ENCODE results near the gene CENATAC.
"Not testable (repeated sequence)": the region's sequence is repeated elsewhere in the genome, so short reads cannot be mapped to it uniquely, and the experiment has no call there.

CENATAC gene

DNA sequence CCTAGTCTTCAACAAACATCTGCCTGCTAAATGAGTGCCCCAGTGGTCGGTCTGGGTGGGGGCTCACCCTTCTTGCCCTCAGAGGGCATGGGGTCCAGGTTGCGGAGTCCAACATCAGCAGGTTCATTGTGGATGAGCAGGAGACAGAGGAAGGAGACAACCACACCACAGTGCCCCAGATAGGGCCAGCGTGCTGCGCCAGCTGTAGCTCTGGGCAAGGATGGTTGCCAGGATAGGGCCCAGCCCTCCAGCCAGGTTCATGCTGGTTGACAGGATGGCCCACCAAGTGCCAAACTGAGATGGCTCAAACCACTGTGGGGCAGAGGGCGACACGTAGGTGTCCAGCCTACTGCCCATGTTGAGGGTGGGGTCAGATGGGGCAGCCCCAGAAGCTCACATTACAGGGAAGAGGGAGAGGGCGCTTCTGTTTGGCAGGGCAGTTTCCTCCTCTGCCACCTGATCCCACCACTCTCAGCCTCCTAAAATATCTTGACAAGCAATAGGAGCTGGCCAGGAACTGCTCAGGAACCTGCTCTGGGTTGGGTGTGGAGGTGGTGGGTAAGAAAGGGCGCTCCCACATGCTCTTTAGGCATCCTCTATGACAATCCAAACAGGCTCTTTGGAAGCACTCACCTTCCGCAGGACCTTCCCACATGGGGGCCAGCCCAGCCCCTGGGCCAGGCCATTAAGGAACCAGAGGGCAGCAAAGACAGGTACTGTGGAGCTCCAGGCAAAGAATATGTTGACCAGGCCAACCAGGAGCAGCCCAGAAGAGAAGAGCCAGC, 29.8 kb downstream of the CENATAC start:
- DNase-seq (ENCODE audit: low read depth) = no peak

DNA sequence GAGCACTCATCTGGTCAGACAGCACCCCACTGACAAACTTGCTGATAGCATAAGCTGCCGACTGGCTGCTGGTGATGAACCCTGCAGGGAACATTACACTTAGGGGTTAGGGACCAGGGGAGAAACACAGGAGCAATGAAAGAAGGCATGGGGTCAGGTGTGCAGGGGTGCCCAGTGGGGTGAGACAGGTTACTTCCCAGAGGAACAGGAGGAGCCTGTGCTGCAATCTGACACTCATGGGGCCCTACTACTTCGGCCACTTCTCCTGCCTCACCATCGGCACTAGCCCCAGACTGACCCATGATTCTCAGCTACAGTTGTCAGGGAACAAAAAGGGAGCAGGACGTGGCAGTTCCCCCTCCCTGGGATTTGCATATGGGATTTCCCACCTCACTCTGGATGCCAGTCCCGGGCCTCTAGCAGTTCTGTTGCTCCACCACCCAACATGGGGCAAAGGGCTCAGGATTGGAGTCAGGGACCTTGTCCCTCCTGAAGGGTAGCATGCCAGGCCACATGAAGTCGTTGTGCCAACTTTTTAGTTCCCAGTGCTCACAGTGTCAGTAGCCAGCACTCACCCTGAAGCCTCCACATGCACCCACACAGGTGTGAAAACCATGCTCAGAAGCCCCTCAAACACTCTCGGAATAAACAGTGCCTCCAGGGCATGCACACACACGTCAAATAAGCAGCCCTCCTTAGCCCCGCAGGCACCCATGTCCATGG, 30.6 kb downstream of the CENATAC start:
- DNase-seq (ENCODE audit: low read depth) = no peak

DNA sequence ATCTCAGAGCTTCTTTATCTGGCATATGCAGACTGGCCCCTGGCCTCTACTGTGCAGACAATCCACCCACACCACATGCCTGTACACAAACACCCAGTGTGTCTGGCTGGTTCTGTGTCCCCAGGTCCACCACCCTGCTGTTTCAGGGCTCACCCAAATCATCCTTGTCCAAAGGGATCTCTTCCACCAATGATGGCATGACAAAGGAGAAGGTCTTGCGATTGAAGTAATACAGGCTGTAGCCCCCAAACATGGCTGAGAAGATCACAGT, 31.1 kb downstream of the CENATAC start:
- DNase-seq (ENCODE audit: low read depth) = no peak

DNA sequence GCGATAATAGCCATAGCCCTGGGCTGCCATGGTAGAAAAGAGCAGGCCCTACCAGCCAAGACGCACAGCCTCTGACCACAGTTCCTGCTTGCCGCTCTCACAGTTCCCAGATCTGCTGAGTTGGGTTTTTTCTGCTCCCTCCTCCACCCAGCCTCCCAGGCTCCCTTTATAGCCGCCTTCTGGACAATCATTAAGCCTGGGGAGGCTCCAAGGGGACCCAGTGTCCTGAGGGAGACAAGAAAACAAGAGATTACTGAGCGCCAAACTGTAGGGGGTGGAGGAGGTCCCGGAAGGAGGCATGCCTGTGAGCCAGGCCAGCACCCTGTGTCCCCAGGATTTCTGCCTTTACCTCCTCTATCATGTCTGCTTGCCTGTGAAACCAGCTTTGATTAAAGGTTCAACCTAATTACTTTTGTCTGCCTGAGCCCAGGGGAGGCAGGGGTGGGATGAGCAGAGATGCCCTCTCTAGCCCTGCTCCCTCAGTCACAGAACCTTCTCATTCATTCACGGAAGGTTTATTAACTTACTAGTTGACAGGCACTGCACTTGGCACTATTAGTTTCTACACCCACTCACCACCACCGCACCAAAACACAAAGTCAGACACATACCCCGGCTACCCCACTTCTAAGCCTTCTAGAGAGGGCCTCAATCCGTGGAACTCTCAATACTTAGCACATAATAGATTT, 31.5 kb downstream of the CENATAC start:
- no peak for DNase-seq (ENCODE audit: low read depth)

DNA sequence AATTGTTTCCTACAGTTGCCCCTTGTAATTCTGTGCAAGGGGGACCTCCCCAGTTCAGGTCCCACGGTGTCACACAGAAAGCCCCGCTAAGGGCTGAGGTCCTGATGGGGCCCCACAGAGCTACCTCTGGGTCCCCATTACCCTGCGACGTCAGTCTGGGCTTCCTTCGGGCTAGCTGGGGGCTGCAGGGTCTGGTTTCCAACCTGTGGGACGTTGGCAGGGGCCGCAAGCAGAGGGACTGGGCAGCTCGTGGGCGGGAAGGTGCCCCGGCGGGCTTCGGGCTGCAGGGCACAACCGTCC, 32.0 kb downstream of the CENATAC start:
- DNase-seq (ENCODE audit: low read depth) = no peak

DNA sequence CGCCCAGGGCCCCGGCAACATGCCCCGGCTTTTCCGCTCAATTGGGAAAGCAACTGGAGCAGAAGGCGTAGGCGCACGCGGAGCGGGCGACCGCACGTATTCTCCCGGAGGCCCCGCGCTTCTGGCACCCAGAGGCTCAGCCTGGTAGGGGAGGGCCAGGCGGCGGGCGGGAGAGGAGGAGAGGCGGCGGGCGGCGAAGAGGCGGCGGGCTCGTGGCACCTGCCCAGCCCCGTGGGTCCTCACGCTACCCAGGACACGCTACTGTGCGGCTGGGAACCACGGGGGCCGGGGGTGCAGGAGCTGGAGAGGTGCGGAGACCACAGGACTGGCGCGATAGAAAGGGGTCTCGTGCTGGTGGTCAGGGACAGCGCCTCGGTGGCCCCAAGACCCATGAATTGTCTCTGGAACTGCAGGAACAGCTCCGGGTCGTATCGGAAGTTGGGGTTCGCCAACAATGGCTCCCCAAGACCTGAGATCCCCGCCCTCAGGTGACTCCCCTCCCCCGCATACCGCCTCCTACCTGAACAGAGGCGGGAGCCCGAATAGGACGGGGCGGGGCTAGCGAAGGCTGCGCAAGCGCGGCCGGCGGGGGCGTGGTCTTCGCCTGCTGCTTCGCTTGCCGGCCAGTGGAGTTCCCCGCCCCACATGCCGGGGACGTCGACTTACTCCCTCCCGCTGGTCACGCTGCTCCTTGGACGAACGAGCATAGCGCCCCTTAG, 32.5 kb downstream of the CENATAC start, which contains the start of gene SLC37A4:
Gene SLC37A4, minus strand, starts transcription at position 549 of the 719 bp plus-strand sequence.
- DNase-seq (ENCODE audit: low read depth) = peak; percentile 96

DNA sequence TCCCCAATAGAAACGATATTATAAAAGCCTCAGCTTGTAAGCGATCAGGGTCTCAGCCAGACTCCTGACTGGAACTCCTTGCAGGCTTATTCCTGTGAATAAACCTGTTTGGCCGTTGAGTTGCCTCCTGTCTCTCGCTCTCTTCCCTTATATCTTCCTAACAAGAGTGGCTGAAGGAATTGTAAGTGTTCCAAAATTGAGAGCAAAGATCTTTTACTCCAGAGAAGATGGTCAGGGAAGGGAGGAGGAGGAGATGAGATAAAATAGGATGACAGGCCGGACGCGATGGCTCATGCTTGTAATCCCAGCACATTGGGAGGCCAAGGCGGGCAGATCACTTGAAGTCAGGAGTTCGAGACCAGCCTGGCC, 34.0 kb downstream of the CENATAC start:
- DNase-seq (ENCODE audit: low read depth) = no peak

DNA sequence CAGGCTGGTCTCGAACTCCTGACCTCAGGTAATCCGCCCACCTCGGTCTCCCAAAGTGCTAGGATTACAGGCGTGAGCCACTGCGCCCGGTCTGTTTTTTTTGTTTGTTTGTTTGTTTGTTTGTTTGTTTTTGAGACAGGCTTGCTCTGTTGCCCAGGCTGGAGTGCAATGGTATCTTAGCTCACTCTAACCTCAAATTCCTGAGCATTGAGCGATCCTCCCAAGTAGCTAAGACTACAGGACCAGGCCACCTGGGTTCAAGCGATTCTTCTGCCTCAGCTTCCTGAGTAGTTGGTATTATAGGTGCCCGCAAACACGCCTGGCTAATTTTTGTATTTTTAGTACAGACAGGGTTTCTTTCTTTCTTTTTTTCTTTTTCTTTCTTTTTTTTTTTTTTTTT, 35.5 kb downstream of the CENATAC start:
- not testable (repeated sequence) for DNase-seq (ENCODE audit: low read depth)

DNA sequence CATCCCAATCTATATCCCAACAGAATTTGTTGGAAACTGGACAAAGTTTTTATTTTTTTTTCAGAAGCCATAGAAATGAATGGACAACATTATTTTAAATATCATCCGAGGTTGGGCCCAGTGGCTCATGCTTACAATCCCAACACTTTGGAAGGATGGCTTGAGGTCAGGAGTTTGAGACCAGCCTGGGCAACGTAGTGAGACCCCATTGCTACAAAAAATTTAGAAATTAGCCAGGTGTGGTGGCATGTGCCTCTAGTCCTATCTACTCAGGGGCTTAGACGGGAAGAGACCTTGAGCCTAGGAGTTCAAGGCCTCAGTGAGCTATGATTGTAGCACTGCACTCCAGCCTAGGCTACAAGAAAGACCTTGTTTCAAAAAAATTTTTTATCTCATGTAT, 36.9 kb downstream of the CENATAC start:
- no peak for DNase-seq (ENCODE audit: low read depth)

DNA sequence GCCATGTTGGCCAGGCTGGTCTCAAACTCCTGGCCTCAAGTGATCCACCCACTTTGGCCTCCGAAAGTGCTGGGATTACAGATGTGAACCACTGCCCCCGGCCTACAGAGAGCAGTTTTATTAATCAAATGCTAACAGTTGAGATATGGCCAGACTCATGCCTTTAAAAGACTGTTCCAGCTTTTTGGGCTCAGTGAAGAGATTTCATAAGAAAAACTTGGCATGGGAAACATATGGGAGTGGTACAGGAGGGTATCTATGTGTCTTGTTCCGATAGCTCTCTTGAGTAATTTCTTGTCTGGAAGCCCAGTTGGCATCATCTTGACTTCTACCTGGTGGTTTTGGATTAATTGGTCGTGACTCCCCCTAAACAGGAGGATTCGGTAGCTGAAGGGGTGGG, 40.9 kb downstream of the CENATAC start:
- no peak for DNase-seq (ENCODE audit: low read depth)

DNA sequence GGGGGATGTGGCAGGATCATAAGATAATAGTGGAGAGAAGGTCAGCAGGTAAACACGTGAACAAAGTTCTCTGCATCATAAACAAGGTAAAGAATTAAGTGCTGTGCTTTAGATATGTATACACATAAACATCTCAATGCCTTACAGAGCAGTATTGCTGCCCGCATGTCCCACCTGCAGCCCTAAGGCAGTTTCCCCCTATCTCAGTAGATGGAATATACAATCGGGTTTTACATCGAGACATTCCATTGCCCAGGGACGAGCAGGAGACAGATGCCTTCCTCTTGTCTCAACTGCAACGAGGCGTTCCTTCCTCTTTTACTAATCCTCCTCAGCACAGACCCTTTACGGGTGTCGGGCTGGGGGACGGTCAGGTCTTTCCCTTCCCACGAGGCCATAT, 41.5 kb downstream of the CENATAC start:
- DNase-seq (ENCODE audit: low read depth) = not testable (repeated sequence)

DNA sequence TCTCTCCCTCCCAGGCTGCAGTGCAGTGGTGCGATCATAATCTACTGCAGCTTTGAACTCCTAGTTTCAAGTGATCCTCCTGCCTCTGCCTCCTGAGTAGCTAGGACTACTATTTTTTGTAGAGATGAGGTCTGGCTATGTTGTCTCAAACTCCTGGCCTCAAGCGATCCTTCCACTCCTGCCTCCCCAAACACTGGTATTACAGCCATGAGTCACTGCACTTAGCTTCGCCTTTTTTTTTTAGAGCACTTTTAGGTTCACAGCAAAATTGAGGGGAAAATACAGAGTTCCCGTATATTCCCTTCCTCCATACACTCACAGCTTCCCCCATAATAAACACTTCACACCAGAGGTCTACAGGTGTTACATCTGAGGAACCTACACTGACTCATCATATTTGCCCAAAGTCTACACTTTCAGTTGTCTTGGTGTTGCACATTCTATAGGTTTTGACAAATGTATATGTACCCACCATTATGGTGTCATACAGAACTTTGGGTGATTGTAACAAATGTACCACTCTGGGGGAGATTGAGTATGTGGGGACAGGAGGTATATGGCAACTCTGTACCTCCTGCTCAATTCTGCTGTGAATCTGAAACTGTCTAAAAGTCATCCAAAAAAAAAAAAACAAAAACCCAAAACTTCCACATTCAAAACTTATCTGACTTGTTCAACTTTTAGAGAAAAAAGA, 44.0 kb downstream of the CENATAC start:
- no peak for DNase-seq (ENCODE audit: low read depth)

DNA sequence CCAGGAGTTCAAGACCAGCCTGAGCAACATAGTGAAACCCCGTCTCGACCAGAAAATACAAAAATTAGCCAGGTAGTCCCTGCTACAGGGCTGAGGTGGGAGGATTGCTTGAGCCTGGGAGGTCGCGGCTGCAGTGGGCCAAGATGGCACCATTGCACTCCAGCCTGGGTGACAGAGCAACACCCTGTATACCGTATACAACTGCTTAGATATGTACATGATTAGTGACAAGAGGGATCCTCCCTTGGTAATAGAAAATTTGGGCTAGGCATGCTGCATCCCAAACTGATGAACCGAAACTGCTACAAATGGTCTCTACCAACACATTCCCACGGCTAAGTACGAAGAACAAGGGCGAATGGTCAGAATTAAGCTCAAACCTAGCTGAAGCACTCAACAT, 45.0 kb downstream of the CENATAC start:
- DNase-seq (ENCODE audit: low read depth) = no peak

DNA sequence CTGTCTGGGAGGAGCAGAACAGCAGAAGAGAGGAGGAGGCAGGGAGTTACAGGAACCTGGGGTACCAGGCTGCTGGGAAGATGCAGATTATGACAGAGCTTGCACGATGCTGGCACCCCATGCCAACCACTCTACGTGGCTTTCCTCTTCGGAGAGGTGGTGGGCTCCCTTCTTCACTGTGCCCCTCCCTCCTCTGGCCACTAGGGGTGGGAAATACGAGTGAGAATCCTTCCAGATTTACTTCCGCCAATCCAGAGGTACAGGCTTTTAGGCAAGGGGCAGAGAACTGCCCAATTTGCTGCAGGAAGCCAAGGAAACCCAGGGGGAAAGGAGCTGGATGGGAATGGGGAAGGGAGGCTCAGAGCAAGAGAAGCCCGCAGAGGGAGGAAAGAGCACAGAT, 46.8 kb downstream of the CENATAC start:
- no peak for DNase-seq (ENCODE audit: low read depth)

DNA sequence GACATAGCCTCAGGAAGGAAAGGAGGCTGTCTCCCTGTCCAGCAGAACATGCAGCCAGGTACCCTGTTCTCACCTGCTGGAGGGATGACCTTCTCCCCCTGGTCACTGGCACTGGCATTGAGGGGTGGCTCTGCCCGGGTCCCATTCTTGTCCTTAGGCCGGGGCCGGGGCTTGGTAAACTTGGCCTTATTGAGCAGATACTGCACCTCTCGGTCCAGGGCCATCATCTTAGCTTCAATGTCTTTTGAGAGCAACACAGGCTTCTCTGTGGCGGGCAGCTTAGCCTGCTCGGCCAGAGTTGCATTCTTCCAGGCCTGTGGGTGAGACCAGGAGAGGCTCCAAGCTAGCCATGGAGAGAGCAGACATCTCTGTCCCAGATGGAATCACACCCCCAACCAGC, 48.6 kb downstream of the CENATAC start:
- no peak for DNase-seq (ENCODE audit: low read depth)

DNA sequence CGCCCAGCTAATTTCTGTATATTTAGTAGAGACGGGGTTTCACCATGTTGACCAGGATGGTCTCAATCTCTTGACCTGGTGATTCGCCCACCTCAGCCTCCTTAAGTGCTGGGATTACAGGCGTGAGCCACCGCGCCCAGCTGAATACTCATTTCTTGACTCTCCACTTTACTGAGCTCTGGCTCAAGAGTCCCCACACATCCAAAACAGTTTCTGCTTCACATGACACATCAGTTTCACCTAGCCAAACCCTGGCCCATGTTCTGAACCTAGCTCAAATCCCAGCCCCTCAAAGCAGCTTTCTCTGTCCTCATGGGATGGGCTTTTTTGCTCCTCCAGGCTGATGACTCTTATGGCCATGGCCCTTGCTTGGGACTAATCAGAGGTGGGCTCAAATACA, 49.3 kb downstream of the CENATAC start:
- DNase-seq (ENCODE audit: low read depth) = no peak

DNA sequence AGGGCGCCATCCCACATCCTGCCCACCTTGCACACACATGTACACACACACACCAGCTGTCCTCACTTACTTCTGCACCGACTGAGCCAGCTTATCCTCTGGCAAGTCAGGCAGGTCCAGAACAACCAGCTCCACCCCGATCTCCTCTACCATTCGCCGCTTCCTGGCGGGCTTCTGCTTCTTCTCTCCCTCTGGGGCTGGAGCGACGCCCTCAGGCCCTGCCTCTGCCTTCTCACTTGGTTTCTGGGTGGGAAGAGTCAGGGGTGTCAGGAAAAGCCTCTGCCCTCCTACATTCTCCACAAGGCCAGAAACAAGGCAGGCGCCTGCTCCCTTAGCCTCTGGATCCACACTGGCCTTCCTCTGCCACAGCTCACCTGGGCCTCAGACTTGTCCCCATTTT, 50.7 kb downstream of the CENATAC start:
- DNase-seq (ENCODE audit: low read depth) = no peak

DNA sequence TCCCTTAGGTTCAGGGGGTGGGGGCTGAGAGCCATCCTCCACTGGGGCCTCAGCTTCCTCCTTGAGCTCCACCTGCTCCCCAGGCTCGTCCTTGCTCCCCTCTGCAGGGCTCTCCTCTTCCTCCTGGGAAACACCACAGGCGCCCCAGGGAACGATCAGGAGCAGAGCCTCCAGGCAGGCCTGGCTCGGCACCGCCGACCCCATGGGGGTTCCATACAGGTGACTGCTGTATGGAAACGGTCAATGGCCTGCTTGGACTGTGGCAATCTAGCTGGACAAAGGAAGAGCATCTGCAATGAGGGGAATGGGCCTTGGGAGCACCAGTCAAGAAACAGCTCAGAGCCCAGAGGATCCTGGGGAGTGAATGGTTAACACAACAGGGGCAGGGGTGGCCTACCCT, 51.1 kb downstream of the CENATAC start:
- DNase-seq (ENCODE audit: low read depth) = no peak

DNA sequence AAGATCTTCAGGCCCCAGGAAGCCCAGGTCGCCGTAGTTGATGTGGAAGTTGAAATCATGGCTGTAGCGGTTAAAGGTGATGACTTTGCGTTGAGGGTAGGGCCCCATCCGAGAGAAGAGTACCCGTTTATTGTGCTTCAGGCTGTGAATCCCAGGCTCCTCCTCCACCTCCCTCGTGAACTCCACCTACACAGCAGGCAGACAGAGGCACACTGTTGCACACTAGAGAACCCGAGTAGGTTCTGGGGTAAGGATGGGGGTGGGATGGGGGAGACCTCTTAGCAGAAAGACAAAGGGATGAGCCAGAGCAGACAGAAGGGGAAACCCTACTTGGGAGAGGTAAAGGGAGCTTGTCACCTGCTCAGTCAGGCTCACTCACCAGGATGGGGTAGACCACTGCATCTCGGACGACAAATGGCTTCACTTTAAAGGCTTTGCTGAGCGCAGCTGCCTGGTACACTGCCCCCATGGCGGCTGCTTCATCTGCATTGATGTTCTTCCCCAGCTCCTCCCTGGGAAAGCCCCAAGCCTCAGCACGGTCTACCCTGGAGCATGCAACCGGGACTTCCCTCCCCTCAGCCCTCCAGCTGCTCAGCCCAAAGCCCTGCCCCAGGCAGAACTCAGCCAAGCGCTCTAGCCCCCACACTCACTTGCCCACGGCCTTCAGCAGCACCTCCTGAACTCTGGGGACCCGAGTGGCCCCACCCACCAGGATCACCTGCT, 53.7 kb downstream of the CENATAC start:
- no peak for DNase-seq (ENCODE audit: low read depth)

DNA sequence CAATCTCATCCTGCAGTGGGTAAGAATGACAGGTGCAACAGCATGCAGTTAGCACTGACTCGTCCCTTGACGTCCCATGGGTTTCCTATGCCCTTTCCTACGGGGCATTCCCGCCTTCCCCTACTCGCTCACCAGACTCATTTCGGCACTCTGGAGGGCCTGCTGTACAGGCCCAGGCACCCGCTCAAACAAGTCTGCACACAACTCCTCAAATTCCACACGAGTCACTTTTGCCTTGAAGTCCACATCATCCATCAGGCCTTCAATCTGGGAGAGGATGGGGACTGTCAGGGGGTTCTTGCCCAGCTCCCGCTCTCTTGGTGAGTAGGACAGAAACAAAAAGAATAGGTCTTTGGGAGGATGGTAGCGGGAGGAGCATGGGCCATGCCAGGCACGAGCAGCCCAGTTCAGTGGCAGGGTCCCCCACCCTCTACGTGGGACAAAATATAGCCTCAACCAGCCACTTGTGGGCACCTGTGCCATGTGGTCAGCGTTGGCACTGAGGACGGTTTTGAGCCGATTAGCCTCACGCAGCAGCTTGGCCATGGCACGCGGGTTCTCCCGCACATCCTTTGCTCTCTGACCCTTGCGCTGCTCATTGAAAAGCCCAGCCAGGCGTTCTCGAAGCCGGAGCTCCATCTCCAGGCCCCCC, 54.4 kb downstream of the CENATAC start:
- DNase-seq (ENCODE audit: low read depth) = no peak

DNA sequence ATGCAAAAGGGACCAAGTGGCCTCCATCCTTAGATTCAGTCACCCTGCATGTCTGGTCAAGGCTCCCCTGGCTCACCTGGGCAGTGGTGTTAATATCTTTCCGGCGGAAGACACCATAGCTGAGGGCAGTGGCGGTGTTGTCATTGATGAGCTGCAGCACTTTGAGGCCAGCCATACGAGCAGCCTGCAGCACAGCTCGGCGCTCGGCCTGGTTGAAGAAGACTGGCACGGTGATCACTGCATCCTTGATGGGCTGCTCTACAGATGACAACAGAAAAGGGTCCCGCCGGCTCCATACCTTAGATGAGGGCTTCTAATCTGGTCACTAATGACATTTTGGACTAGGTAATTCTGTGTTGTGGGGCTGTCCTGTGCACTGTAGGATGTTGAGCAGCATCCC, 56.5 kb downstream of the CENATAC start:
- DNase-seq (ENCODE audit: low read depth) = no peak
